K562 (cell line): Measurements from ENCODE around the gene ELMO1. TPM values are rescaled to one million over a fixed set of nuclear protein-coding genes. Genes with fewer than 3 reads are reported as not detected.

Experiments used
- ATAC-seq: fragments of 200-7000 bp; cut with Tn5 transposase; 3 replicates; pipeline ENCODE4 v1.9.1; 2020; ENCODE audit warnings: moderate library complexity
- BruUV-seq: library from RNA; stranded (reverse); fragments of 400-500 nt; replicated peaks from 2 replicates; lab custom pipeline; 2021; lab: Mats Ljungman, UMichigan
- CTCF ChIA-PET: fragments of 300-600 bp; formaldehyde crosslinking; extraction: SDS; loops from one replicate; lab custom pipeline; 2021; ENCODE audit warnings: low intra/inter-chr PET ratio; lab: Yijun Ruan, JAX
- POLR2A ChIA-PET: fragments of 300-600, 350-650 bp; sonication (Branson Sonifier 250); formaldehyde crosslinking; extraction: SDS; loops from one replicate; lab custom pipeline; 2021; ENCODE audit warnings: antibody characterized with exemption, inconsistent platforms; lab: Yijun Ruan, JAX
- DNase-seq, 4 experiments: peaks; one replicate each; pipeline versions ENCODE4 v3.0.0 to v3.0.0-alpha.2; 2011 to 2018; ENCODE audit warnings: low spot score in 3 of 4, mixed read lengths in 3 of 4; ENCODE audit errors: extremely low read depth in 1 of 4
- FAIRE-seq: peaks from 2 replicates; lab custom pipeline; 2011; peaks lifted over from hg19 to GRCh38; lab: Jason Lieb, UNC
- H2AFZ ChIP-seq: 2 replicates; pipeline ENCODE4 v1.6.0; 2011; ENCODE audit warnings: low read depth, low read length, control low read depth, inconsistent platforms
- H3K27ac ChIP-seq: fragments of 200-600 bp; 3 replicates; pipeline ENCODE4 v1.8.0; 2011; ENCODE audit warnings: low read depth, mild to moderate bottlenecking, control low read depth, inconsistent platforms, low read length, moderate library complexity, mixed read lengths; ENCODE audit errors: extremely low read depth
- H3K27me3 ChIP-seq, 2 experiments: fragments of 300-600 bp in 1 of 2; 2 replicates in 1 of 2; 3 replicates in 1 of 2; pipeline versions ENCODE4 v1.6.0 to v1.8.0; 2011; ENCODE audit warnings: inconsistent platforms in 2 of 2, low read length in 2 of 2, mild to moderate bottlenecking in 1 of 2, mixed read lengths in 1 of 2, moderate library complexity in 1 of 2; ENCODE audit not compliant: control insufficient read depth in 2 of 2, insufficient read depth in 2 of 2
- H3K36me3 ChIP-seq: fragments of 300-600 bp; 3 replicates; pipeline ENCODE4 v1.8.0; 2011; ENCODE audit warnings: mild to moderate bottlenecking, low read length, inconsistent platforms; ENCODE audit not compliant: control insufficient read depth, insufficient read depth
- H3K4me1 ChIP-seq, 2 experiments: fragments of 200-600 bp in 1 of 2; replicated peaks in 1 of 2; 2 replicates in 1 of 2; 3 replicates in 1 of 2; pipeline versions ENCODE4 v1.5.1 to v1.8.0; 2011; ENCODE audit warnings: inconsistent platforms in 2 of 2, low read length in 2 of 2, mild to moderate bottlenecking in 1 of 2, mixed read lengths in 1 of 2, moderate library complexity in 1 of 2; ENCODE audit not compliant: control insufficient read depth in 2 of 2, insufficient read depth in 2 of 2
- H3K4me2 ChIP-seq: 2 replicates; pipeline ENCODE4 v1.6.1; 2011; ENCODE audit warnings: low read length, control low read depth, inconsistent platforms, mixed read lengths; ENCODE audit not compliant: insufficient read depth
- H3K4me3 ChIP-seq: fragments of 200-600 bp; sonication (generic), shearing (Covaris generic); 2 replicates; pipeline ENCODE4 v1.5.1; 2016; ENCODE audit warnings: control low read depth, inconsistent platforms
- H3K79me2 ChIP-seq: fragments of 200-600 bp; 3 replicates; pipeline ENCODE4 v1.8.0; 2011; ENCODE audit warnings: low read length, inconsistent platforms; ENCODE audit not compliant: control insufficient read depth, insufficient read depth
- H3K9ac ChIP-seq, 2 experiments: 2 replicates each; pipeline versions ENCODE4 v1.6.0 to v1.6.1; 2011; ENCODE audit warnings: low read depth in 2 of 2, low read length in 2 of 2, control low read depth in 1 of 2, inconsistent platforms in 1 of 2, mild to moderate bottlenecking in 1 of 2, mixed read lengths in 1 of 2; ENCODE audit not compliant: insufficient read depth in 1 of 2
- H3K9me1 ChIP-seq: one replicate; pipeline ENCODE4 v1.6.0; 2011; ENCODE audit warnings: inconsistent platforms, mild to moderate bottlenecking, low read length, moderate library complexity; ENCODE audit not compliant: control insufficient read depth, insufficient read depth
- H3K9me3 ChIP-seq: replicated peaks from 2 replicates; pipeline ENCODE4 v1.5.1; 2011; ENCODE audit warnings: low read depth, low read length, inconsistent platforms; ENCODE audit not compliant: control insufficient read depth, insufficient read depth
- H4K20me1 ChIP-seq: replicated peaks from 2 replicates; pipeline ENCODE4 v1.6.1; 2011; ENCODE audit warnings: low read length, inconsistent platforms, mixed read lengths; ENCODE audit not compliant: control insufficient read depth, insufficient read depth
- SP1 ChIP-seq: sonication (generic); formaldehyde crosslinking; IDR thresholded peaks from 2 replicates; pipeline ENCODE4 v1.8.1; 2022; ENCODE audit warnings: mild to moderate bottlenecking, missing genetic modification reagents
- ZNF311 ChIP-seq: fragments of 250-450 bp; sonication (Bioruptor Pico); IDR thresholded peaks from 2 replicates; pipeline ENCODE4 v1.4.0; 2020; ENCODE audit warnings: mild to moderate bottlenecking, moderate library complexity
- WGBS: fragments of 100-300 bp; shearing (Covaris generic); methylation state at CpG from one replicate; pipeline ENCODE4 v1.1.6; 2016; ENCODE audit warnings: low coverage, mixed read lengths; ENCODE audit not compliant: insufficient coverage; ENCODE audit errors: missing lambda C conversion rate; 5-methylcytosine and 5-hydroxymethylcytosine counted together
- in situ Hi-C: fragments of 300-500 bp; cut with MboI; formaldehyde crosslinking; loops from 4 replicates; pipeline ENCODE4 v1.15.0; 2018; ENCODE audit warnings: inconsistent platforms, mixed read lengths
- intact Hi-C: fragments of 100-400 bp; cut with micrococcal nuclease; formaldehyde crosslinking; loops from 2 replicates; pipeline ENCODE4 v1.14.2; 2022
- polyA plus RNA-seq, 8 experiments: library from polyadenylated mRNA; depleted of rRNA in 4 of 8; stranded (reverse) in 5 of 8; unstranded in 3 of 8; fragments of >200 nt; fragmentation: Nextera tagmentation in 2 of 8; fragmentation: Illumina TruSeq in 1 of 8; extraction: Ambion mirVana in 2 of 8; extraction: Trizol in 1 of 8; gene quantifications; 2 replicates each; pipeline versions ENCODE4 v1.2.1 to v1.2.3, GENCODE V29; 2011 to 2014; ENCODE audit warnings: inconsistent platforms in 1 of 8, missing spikeins in 1 of 8
- total RNA-seq, 7 experiments: library from RNA; depleted of rRNA in 6 of 7; stranded (reverse); fragments of >200 nt in 6 of 7; fragmentation: Illumina TruSeq in 2 of 7; extraction: Trizol in 2 of 7; gene quantifications; 2 replicates each; pipeline versions ENCODE4 v1.2.1 to v1.2.3, GENCODE V29; 2011 to 2021; ENCODE audit warnings: low replicate concordance in 1 of 7
- TF ChIP-seq, protein P1 (sequence below): fragments of 200-800 bp; sonication (Bioruptor generic); IDR thresholded peaks from 2 replicates; pipeline ENCODE4 v1.6.1; 2017; ENCODE audit warnings: missing genetic modification characterization, missing compliant biosample characterization

The ELMO1 gene
- total and polyA plus RNA-seq, 9 of the 15 experiments (the other 6 are each of a cell fraction or from before 2014, with no cell fraction given), result 0.36 to 7.2 (median 3.6) TPM

DNA sequence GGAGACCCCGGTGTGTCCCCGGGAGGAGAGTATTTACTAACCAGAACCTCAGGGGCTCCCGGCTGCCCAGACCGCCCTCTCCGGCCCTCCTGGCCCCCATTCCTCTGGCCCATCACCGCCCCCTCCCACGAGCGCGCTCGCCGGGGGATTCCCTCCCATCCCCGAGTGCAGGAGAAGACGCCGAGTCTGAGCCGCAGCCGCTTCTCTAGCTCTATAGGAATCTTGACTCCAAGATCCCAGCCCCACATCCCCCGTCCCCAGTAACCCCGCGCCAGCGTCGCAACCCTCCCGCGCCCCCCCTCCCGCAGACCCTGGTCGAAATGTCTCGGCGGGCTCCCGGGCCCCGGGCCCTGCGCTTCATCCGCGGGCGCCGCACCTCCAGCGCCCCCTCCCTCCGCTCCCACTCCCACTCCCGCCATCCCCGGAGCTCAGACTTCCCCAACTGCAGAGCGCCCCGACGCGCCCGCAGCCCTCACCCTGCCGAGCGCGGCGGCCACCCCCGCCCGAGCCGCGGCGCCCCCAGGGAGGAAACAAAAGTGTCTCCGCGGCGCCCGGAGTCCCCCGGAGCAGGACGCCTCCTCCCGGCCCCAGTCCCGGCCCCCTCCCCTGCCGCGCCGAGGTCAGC is 541 bp downstream of the ELMO1 start:
- FAIRE-seq (no peak), ATAC-seq (peak; percentile 34), DNase-seq (no peak)
- BruUV-seq, result no TSS peak
- H2AFZ ChIP-seq, result 0 out of 2 replicates have a peak overlapping the region, but pooled peaks have one; percentile 72
- TF ChIP-seq ZNF311 (CRISPR knock-in tag), result no peak
- TF ChIP-seq, protein P1, sequence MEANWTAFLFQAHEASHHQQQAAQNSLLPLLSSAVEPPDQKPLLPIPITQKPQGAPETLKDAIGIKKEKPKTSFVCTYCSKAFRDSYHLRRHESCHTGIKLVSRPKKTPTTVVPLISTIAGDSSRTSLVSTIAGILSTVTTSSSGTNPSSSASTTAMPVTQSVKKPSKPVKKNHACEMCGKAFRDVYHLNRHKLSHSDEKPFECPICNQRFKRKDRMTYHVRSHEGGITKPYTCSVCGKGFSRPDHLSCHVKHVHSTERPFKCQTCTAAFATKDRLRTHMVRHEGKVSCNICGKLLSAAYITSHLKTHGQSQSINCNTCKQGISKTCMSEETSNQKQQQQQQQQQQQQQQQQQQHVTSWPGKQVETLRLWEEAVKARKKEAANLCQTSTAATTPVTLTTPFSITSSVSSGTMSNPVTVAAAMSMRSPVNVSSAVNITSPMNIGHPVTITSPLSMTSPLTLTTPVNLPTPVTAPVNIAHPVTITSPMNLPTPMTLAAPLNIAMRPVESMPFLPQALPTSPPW (CRISPR knock-in tag), result peak; percentile 2; the same call in 1 of the 2 replicates
- TF ChIP-seq SP1 (CRISPR knock-in tag), result no peak
- H3K9ac ChIP-seq, result peak overlapping the region in 1 of 2 experiments; percentile 45; a peak in 1 of 4 replicates
- H3K36me3 ChIP-seq, result no peaks in the 10 kb centered on the region
- H3K79me2 ChIP-seq, result no peaks in the 10 kb centered on the region
- H3K27ac ChIP-seq, result no peak overlapping the region
- intact Hi-C loops, result no loop called here
- no peaks in the 10 kb centered on the region for H3K9me3 ChIP-seq
- peak overlapping the region; percentile 19; the same call in 1 of the 2 replicates for H3K4me3 ChIP-seq
- ChIA-PET POLR2A (interaction anchor here (0.7 kb wide), 1 partner anchor 710 kb away, joined by 3 read pairs; no protein-coding TSS in a partner anchor), CTCF (no interaction called here)
- 7% methylated on average over 5 of the region's 63 CpGs for WGBS
- H3K9me1 ChIP-seq, result no peaks in the 10 kb centered on the region
- H3K4me2 ChIP-seq, result no peak overlapping the region
- in situ Hi-C loops, result no loop called here
- no peaks in the 10 kb centered on the region for H4K20me1 ChIP-seq
- peaks cover 0 to 17% of the 10 kb centered on the region in 2 experiments; a peak in 2 of 5 replicates for H3K4me1 ChIP-seq
- peaks cover 15 to 27% of the 10 kb centered on the region in 2 experiments for H3K27me3 ChIP-seq
